KOPT-K1 (cell line): Measurements from ENCODE around the gene FAM241B.

Experiments
- H3K27ac ChIP-seq: fragments of 200-600 bp; sonication (generic); 2 replicates; pipeline ENCODE4 v1.5.1; 2016; ENCODE audit warnings: antibody characterized with exemption, mild to moderate bottlenecking, low read depth, low read length; ENCODE audit not compliant: poor library complexity, severe bottlenecking
- H3K36me3 ChIP-seq: fragments of 200-600 bp; sonication (generic); 2 replicates; pipeline ENCODE4 v1.5.1; 2017; ENCODE audit warnings: antibody characterized with exemption, mild to moderate bottlenecking, low read length, moderate library complexity; ENCODE audit not compliant: insufficient read depth
- H3K9me3 ChIP-seq: fragments of 200-600 bp; sonication (generic); 2 replicates; pipeline ENCODE4 v1.5.1; 2017; ENCODE audit warnings: antibody characterized with exemption, low read length, mild to moderate bottlenecking; ENCODE audit not compliant: insufficient read depth, poor library complexity, severe bottlenecking

Gene FAM241B

DNA sequence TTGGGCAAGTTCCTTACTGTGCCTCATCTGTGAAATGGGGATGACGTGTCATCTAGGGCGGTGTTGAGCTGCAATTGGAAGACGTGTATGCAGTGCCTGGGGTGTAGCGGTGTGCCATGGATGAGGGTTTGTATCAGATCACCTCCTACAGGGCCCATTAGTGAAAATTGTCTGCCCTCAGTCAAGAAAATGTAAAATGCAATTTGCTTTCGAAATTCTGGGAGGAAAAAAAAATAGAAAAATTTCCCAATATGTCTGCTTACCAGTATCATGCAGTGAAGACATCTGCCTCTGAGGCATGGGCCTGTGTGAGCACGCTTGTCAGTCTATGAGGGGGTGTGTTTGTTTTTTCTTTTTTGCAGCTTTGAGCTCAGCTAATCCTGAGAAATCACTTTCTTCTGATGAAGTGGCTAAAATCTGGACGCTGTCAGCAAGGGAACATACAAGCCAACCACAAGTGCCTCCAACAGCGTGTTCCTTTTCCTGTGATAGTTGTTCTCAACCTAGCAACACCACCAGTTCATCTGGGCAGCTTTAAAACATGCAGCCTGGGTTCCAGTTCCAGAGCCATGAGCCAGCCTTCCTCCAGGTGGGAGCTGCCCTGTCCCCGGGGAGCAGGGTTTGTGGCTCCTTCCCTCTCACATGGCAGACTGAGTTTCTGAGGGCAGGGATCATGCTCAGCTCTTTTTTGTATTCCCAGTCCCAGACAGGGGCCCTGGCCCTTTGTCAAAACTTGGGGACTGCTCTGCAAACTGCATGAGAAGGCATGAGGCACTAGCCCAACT is 10.3 kb downstream of the FAM241B start:
- Histone ChIP-seq H3K9me3 (no peaks in the 10 kb centered on the region), H3K27ac (no peak overlapping the region), H3K36me3 (no peaks in the 10 kb centered on the region)

DNA sequence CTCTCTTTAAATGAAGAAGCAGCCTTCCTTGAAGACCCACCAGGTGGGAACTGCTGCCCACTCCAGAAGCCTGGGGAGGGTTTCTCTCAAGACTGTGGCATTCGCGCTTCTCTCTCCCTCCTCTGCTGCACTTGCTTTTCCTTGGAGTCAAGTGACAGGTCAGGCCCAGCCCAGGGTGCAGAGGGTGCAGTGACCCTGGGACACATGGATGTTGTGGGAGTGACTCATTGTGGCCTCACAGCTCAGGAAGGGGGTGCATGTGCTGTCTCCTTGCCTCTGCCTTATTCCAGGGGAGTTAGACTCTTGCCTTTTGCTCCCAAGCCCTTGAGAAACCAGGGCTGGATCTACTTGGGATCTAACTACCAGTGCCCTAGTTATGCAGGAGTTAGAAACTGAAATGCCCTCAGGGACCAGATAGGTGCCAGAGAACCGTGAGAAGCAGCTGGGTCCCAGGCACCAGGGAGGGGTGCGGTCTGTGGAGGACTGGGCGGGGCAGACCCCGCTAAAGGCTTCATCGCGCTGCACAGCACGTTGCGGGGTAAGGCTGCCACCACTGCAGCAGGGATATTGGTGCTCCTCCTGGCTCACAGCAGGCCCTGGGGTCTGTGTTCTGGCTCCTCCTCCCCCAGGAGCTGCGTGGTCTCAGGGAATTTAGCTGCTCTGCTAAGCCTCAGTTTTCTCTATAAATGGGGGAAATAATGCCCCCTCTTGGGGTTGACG is 11.4 kb downstream of the FAM241B start:
- no peak overlapping the region for H3K27ac ChIP-seq
- H3K9me3 ChIP-seq = no peaks in the 10 kb centered on the region
- no peaks in the 10 kb centered on the region for H3K36me3 ChIP-seq

DNA sequence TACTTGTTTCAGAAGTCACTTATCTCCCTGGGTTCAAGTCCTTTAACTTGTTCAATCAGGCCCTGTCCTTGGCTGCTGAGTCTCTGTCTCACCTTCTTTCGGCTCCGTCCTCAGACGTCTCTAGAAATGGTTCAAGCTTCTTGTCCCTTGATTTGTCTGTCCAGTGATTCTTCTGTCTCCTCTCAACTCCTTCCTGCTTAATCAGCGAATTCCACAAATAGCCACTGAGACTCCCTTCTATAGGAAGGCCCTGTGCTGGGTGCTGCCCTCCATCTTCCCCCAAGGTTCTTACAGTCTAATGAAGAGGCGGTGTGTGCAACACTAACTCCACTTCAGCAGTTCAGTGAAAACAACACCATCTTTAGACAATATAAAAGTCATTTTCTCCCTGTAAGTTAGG is 12.7 kb downstream of the FAM241B start:
- no peak overlapping the region for H3K27ac ChIP-seq
- H3K36me3 ChIP-seq = no peaks in the 10 kb centered on the region
- no peaks in the 10 kb centered on the region for H3K9me3 ChIP-seq

DNA sequence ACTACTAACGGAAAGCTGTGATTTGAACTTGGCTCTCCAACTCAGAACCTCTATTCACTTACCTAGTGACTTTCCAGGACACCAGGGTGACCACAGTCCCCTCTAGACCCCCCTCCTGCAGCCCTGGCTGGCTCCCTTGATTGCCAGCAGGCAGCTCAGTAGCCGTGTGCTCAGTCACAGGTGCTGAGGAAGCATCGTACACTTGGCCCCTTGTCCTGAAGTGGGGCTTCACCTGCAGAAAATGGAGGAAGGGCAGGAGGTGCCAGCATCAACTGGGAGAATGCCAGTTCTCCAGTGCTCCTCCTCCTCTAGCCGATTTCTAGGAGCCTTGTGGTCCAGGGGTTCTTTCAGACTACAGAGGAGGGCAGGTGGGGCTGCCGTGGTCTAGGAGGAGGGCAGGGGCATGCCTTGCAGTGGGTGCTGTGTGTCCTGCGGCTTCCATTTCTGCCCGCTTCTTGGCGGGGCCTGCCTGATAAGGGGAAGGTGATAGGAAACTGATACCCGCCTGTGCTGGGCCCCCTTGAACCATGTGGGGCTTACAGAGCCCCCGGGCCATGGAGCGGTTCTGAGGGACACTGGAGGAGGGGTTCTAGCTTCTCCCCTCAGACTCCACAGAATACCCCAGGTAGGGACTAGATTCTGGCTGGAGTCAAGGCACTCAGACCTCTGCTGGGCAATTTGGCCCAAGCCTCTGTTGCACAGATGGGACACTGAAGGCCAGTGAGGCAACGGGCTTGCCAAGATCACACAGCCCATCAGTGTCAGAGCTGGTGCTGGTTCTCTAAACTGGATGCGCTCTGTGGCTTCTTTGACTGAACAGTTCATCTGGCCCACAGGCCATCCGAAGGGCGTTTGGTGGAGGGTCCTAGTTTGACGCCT is 14.0 kb downstream of the FAM241B start:
- no peaks in the 10 kb centered on the region for H3K9me3 ChIP-seq
- no peak overlapping the region for H3K27ac ChIP-seq
- H3K36me3 ChIP-seq = no peaks in the 10 kb centered on the region

DNA sequence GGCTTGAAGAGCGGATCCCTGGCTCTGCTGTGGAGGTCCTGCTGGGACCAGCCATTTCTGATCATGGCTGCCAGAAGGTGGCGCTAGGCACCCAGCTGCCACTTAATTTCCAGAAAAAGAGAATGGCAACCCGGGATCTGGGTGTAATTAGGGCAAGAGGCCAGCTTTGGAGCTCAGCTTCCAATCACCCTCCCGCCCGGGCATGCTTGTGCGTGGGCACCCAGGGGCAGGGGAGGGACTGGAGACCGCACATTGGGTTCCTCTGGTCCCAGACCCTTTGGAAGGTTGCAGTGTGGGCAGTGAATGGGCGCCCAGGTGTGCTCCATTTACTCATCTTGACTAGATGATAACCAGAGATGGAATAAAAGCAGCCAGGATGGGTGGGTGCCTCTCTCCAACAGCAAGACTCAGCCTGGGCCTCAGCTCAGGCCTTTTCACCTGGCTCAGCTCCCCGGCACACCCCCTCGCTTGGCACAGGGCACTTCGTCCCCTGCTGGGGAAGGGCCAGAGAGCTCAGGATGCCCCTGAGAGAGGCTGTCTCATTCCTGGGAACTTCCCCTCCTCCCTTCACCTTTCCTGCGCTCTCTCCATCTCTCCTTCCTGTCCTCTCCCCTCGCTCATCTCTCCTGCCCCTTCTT is 14.7 kb downstream of the FAM241B start:
- no peak overlapping the region for H3K27ac ChIP-seq
- H3K36me3 ChIP-seq = no peaks in the 10 kb centered on the region
- H3K9me3 ChIP-seq = no peaks in the 10 kb centered on the region

DNA sequence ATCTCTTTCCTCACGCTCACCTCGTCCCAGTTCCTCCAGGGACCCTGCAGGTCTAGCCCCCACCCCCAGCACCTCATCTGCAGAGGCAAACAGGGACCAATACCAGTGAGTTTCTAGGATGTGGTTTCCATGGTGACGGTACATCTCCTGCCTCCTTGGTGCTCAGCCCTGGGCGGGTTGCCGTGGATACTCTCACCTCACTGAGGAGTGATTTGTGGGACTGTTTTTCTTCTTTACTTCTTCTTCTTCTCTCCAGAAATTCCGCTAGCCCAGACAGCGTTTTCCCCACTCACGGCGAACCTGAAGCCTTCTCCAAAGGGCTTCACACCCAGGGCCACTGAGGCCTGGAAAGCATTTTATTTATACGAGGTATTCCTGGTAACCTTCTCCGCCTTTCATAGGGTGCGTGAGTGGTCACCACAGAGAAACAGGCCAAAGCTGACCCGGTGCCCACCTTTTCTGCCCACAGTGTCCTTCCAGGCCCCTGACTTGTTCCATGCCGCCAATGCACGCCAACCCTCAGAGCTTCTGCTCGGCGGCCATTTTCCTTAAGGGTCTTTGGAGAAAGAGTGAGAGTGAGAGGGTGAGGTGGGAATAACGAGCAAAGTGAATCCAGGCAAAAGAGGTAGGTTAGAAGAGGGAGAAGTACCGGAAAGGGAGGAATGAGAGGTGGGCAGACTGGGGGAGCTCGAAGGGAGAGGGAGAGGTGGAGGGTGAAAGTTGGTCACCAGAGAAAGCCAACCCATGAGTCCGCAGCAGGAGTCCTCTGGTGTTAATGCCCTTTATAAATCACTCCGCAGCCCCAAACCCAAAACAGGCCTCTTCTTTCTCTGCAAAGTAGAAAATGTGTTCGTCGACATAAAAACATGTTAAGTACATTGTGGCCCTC is 15.5 kb downstream of the FAM241B start:
- no peaks in the 10 kb centered on the region for H3K9me3 ChIP-seq
- H3K27ac ChIP-seq = no peak overlapping the region
- no peaks in the 10 kb centered on the region for H3K36me3 ChIP-seq

DNA sequence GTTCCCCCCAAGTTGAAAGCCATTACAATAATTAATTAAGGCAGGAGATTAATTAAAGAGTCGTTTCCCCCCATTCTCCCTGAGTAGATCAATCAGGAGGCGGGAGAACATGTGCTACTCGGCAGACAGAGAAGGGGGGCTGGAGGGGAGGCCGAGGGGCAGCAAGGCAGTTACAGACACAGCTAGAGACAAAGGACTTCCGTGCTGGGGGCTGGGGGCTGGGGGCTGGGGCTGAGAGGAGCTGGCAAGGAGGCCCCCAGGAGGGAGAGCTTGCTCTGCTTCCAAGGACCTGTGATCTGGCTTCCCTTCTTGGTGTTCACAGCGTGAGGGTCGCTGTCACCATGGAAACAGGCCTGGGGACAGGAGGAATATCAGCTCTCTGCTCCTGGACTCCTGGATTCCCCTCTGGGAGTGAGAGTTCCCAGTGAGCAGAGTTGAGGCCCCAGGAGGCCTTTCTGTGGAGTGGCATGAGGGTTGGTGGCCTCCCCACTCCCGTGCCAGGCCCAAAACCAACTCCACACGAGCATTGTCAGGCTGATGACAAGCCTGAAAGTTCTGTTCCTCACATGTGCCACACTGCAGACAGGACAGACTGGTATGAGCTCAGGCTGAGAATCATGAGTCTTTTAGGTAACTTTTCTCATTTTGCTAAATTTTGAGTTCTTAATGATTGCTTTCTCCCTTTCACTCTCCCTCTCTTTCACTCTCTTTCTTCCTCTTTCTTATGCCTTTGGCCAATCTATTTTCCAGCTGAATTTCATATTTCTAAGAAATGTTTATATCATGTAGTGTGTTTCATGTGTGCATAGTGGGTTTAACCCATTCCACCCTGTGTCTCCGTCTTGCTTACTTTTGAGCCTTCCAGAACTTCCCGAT is 16.4 kb downstream of the FAM241B start:
- Histone ChIP-seq H3K36me3 (no peaks in the 10 kb centered on the region), H3K27ac (no peak overlapping the region), H3K9me3 (no peaks in the 10 kb centered on the region)

DNA sequence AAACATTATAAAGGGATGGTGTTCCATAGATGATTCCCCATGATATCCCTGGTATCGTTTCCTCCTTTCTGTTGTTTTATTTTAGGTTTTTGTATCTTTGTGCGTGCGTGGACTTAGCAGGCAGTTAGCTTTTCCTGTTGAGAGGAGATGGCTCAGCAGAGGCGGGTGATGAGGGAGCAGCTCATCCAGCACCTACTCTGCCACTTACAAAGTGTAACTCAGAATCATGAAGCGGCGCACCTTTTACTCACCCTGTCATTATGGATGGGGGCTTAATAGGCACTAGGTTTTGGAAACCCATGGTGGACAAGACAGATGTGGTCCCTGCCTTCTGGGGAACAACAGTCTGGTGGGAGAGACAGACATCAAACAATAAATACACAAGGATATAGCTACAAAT is 17.1 kb downstream of the FAM241B start:
- Histone ChIP-seq H3K9me3 (peaks cover under 1% of the 10 kb centered on the region), H3K27ac (no peak overlapping the region), H3K36me3 (no peaks in the 10 kb centered on the region)

DNA sequence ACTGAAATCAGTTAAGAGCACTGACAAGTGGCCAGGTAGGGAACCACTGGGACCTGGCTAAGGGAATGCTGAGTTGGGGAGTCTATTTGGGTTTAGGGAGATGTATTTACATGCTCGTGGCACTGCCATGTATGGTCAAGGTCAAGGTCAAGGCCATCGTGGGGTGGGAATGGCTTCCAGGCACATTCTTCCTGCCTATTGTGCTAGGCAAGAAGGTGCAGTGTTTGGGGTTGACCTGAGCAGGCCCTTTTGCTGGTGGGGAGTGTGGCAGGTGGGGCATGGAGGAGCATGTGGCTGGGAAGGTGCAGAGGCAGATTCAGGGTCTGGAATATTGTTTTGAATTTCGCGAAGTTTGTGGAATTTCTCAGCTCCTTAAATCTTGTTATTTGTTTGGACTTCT is 17.8 kb downstream of the FAM241B start:
- H3K9me3 ChIP-seq = peaks cover 7% of the 10 kb centered on the region
- H3K36me3 ChIP-seq = no peaks in the 10 kb centered on the region
- H3K27ac ChIP-seq = no peak overlapping the region

DNA sequence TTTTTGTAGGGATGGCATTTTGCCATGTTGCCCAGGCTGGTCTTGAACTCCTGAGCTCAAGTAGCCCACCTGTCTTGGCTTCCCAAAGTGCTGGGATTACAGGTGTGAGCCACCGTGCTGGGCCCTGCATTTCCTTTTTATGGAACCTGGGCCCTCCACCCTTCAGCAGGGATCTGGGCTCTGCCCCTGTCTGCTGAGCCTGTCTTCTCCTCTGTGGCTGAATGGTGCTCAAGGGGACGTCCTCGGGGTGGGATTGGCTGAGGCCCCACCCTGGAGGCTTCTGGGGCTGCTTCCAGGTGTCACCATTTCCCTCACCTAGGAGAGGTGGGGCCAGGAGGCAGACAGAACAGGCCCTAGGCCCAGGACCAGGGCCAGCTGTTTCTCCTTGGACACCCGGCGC is 18.4 kb downstream of the FAM241B start:
- H3K27ac ChIP-seq = no peak overlapping the region
- no peaks in the 10 kb centered on the region for H3K36me3 ChIP-seq
- H3K9me3 ChIP-seq = peaks cover 14% of the 10 kb centered on the region

DNA sequence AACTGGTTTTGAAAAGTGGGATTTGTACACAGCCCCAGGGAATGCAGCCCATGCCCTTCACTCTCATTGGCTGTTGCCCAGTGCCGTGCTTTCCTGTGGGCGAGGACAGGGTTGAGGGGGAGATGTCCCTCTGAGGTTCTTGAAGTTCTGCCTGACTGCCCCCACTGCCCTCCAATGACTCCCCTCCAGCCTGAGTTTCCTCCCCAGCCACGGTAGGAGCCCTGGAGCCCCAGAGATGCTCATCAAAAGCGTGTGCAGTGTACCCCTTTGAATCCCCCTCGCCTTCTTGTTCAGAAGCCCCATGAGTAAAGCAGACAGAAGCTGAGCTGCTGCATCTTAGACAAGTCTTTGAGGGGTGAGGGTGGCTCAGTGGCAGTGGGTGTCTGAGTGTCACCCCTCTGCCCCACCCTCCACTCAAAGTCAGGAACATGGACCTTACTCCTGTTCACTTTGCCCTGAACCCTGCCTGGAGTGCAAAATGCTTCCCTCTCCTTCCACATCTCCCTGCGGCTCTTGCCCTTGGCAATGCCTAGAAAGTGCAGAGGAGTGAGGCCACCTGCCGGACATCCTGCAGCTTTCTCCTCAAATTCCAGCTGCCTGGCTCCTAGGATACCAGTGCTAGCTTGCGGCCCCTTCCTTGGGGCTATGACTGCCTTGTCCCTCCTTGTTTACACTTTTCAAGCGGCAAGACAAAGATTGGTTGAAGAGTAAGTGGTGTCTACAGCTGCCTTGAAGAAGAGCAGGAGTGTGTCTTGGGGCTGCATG is 19.9 kb downstream of the FAM241B start:
- H3K9me3 ChIP-seq = peaks cover 17% of the 10 kb centered on the region
- H3K27ac ChIP-seq = no peak overlapping the region
- no peaks in the 10 kb centered on the region for H3K36me3 ChIP-seq

DNA sequence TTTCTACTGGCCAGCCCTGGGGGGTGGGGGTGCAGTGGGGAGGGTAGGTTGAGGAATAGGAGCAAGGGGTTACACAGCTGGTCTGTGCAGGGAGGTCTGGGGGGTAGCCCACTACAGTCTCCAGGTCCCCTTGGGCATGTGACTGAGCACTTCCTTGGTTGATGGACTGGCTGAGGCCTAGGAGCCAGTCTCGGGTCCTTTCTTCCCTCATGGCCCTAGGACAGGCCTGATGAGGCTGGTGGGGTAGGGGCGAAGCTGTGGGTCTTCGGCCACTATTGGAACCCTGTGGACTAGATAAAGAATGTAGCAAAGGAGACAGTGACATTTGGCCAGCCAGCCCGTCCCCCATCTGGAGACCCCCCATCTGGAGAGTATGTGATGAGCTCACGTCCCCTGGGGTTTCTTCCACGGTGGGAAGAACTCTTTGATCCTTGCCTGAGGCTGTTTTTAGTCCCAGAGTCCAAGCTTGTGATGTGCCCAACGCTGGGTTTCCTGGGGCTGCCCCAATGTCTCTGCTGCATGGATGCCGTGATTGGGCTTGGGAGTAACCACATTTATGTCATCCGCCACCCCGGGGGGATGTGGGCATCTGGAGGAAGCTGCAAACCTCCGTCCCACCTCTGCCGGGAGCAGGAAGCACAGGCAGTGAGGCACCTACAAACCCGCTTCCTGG is 20.7 kb downstream of the FAM241B start:
- peaks cover 17% of the 10 kb centered on the region for H3K9me3 ChIP-seq
- no peak overlapping the region for H3K27ac ChIP-seq

More for the DNA sequence above, 20.7 kb downstream of the FAM241B start:
- no peaks in the 10 kb centered on the region for H3K36me3 ChIP-seq
